Neural crest cell (in vitro differentiated cells): ENCODE measurements around the gene CALML6. TPM values are rescaled to one million over a fixed set of nuclear protein-coding genes. Genes with fewer than 3 reads are reported as not detected.

Experiments used
- DNase-seq: peaks from one replicate; pipeline ENCODE4 v3.0.0; 2021; ENCODE audit warnings: low read depth, mixed read lengths, low spot score
- H3K27ac Mint-ChIP-seq: one replicate; pipeline ENCODE4 v1.8.0; 2021; ENCODE audit warnings: mild to moderate bottlenecking, mixed read lengths; ENCODE audit not compliant: unreplicated experiment
- H3K27me3 Mint-ChIP-seq: 2 replicates; pipeline ENCODE4 v1.8.0; 2021; ENCODE audit warnings: low read depth, mild to moderate bottlenecking, mixed read lengths
- H3K36me3 Mint-ChIP-seq: 2 replicates; pipeline ENCODE4 v1.8.0; 2021; ENCODE audit warnings: low read depth, mild to moderate bottlenecking, mixed read lengths
- H3K4me1 Mint-ChIP-seq: 2 replicates; pipeline ENCODE4 v1.8.0; 2021; ENCODE audit warnings: mixed read lengths
- H3K4me3 Mint-ChIP-seq: one replicate; pipeline ENCODE4 v1.8.0; 2021; ENCODE audit warnings: mild to moderate bottlenecking, mixed read lengths
- H3K9me3 Mint-ChIP-seq: 2 replicates; pipeline ENCODE4 v1.8.0; 2021; ENCODE audit warnings: mixed read lengths
- CTCF ChIP-seq: fragments of 200-600 bp; sonication (generic); conservative IDR thresholded peaks from 2 replicates; pipeline ENCODE4 v1.5.0; 2021; ENCODE audit warnings: antibody characterized with exemption, mild to moderate bottlenecking
- total RNA-seq: library from RNA; stranded (reverse); gene quantifications from 2 replicates; pipeline ENCODE4 v1.2.1, GENCODE V29; 2021

The CALML6 gene
- total RNA-seq, 1 donor from 2014 or later: 0.63 TPM

DNA sequence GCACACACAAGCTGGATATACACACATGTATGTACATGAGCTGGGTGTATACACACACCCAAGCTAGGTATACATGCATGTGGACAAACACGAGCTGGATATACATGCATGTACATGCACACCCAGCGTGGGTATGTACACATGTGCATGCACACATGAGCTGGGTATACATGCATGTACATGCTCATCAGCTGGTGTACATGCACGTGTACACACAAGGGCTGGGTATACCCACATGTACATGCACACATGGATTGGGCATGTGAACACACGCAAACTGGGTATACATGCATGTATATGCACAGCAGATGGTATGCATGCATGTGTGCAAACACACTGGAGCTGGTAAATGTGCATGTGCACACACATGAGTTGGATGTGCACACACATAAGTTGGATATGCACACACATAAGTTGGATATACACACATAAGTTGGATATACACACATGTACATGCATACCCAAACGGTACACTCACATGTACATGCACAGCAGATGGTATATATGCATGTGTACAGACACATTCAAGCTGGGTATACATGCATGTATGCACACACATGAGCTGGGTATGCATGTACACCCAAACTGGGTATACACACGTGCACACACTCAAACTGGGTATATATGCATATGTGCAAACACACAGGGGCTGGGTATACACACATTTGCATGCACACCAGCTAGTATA, 16.7 kb upstream of the CALML6 start:
- TF ChIP-seq CTCF: no peak
- peaks cover 7% of the 10 kb centered on the region for H3K27me3 Mint-ChIP-seq
- peaks cover 3% of the 10 kb centered on the region for H3K4me1 Mint-ChIP-seq

GRCh38 chr1:1899266-1899966, 15.6 kb upstream of the CALML6 start:
- Mint-ChIP-seq H3K27me3 (peaks cover 7% of the 10 kb centered on the region), H3K36me3 (no peaks in the 10 kb centered on the region), H3K4me1 (peaks cover 3% of the 10 kb centered on the region), H3K4me3 (no peak overlapping the region), H3K9me3 (no peaks in the 10 kb centered on the region), H3K27ac (no peak overlapping the region)
- no peak for DNase-seq
- no peak for TF ChIP-seq CTCF

More for the DNA sequence above, 16.7 kb upstream of the CALML6 start:
- no peaks in the 10 kb centered on the region for H3K9me3 Mint-ChIP-seq
- no peak overlapping the region for H3K27ac Mint-ChIP-seq
- H3K36me3 Mint-ChIP-seq: no peaks in the 10 kb centered on the region
- no peak overlapping the region for H3K4me3 Mint-ChIP-seq
- DNase-seq: no peak

GRCh38 chr1:1899967-1900327, 15.1 kb upstream of the CALML6 start:
- peaks cover 5% of the 10 kb centered on the region for H3K27me3 Mint-ChIP-seq
- no peak for TF ChIP-seq CTCF
- DNase-seq: no peak
- H3K27ac Mint-ChIP-seq: no peak overlapping the region
- H3K4me1 Mint-ChIP-seq: peaks cover 3% of the 10 kb centered on the region
- H3K36me3 Mint-ChIP-seq: no peaks in the 10 kb centered on the region
- no peaks in the 10 kb centered on the region for H3K9me3 Mint-ChIP-seq
- no peak overlapping the region for H3K4me3 Mint-ChIP-seq

DNA sequence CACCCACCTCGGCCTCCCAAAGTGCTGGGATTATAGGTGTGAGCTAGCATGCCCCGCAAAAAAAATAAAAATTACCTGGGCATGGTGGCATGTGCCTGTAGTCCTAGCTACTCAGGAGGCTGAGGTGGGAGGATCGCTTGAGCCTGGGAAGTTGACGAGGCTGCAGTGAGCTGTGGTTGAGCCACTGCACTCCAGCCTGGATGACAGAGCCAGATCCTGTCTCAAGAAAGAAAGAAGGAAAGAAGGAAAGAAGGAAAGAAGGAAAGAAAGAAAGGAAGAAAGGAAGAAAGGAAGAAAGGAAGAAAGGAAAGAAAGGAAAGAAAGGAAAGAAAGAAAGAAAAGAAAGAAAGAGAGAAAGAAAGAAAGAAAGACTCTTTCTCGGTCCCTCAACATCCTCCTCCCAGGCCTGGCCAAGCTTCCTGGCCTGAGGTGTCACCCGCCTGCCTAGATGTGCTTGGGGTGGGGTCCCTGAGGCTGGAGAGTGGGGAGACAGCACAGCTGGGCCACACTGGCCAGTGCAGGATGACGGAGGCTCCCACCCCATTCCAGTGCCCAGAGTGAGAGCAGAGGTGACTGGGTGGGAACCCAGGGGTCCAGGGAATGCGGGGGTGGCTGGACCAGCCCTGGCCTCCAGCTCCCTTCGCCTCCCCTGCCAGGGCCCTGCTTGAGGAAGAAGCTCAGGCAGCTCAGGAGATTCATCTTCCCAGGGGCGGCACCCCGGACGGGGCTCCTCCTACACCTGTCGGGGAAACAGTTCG, 14.0 kb upstream of the CALML6 start:
- Mint-ChIP-seq H3K27ac (no peak overlapping the region), H3K4me3 (no peak overlapping the region), H3K27me3 (peaks cover 1% of the 10 kb centered on the region), H3K36me3 (no peaks in the 10 kb centered on the region), H3K9me3 (no peaks in the 10 kb centered on the region), H3K4me1 (peaks cover 3% of the 10 kb centered on the region)
- no peak for TF ChIP-seq CTCF
- DNase-seq: no peak

GRCh38 chr1:1901641-1902294, 13.3 kb upstream of the CALML6 start:
- Mint-ChIP-seq H3K27ac (no peak overlapping the region), H3K27me3 (no peaks in the 10 kb centered on the region), H3K4me1 (peaks cover 6% of the 10 kb centered on the region), H3K36me3 (no peaks in the 10 kb centered on the region), H3K9me3 (no peaks in the 10 kb centered on the region), H3K4me3 (no peak overlapping the region)
- DNase-seq: no peak
- TF ChIP-seq CTCF: no peak
